Left cardiac atrium (tissue), 4 donors: Measurements from ENCODE around the gene NKG7. TPM values are rescaled to one million over a fixed set of nuclear protein-coding genes. Genes with fewer than 3 reads are reported as not detected.

Experiments
- ATAC-seq, 2 donors: fragments of 200-7000 bp; cut with Tn5 transposase; one replicate each; pipeline ENCODE4 v1.9.1; 2020; ENCODE audit warnings: mild to moderate bottlenecking in 2 of 2, moderate library complexity in 2 of 2
- DNase-seq: peaks from one replicate; pipeline ENCODE4 v3.0.0-alpha.2; 2020
- intact Hi-C, 2 donors: fragments of 100-400 bp; cut with DNase I; formaldehyde crosslinking; loops; one replicate each; pipeline versions ENCODE4 v1.14.1 to v1.15.1; 2022 to 2023
- total RNA-seq, 2 donors: library from RNA; stranded (reverse); fragmentation: NEBNext Ultra II Directional; extraction: Animal tissue kit (Norgen Biotek cat#: 25700); gene quantifications; one replicate each; pipeline ENCODE4 v1.2.1, GENCODE V29; 2021
- donor health status: DM: no; HTN: yes; CAD: no.
- donor health status: DM: no; HTN: yes; CAD: no; lungs with severe emphysema.
- donor health status: DM: yes; HTN: yes; CAD: no.
- donor health status: Dilated cardiomyopathy.

NKG7 gene
- total RNA-seq, 2 donors from 2014 or later: 0.89 to 4.0 TPM

- DNase-seq: peak; percentile 95
- intact Hi-C loops: loop anchor here in 1 of 2 donors (10.0 kb wide), 1 partner anchor 49 kb away; the partner anchor contains the start of gene VSIG10L
- ATAC-seq: peak; percentile 98
Measured at GRCh38 chr19:51394050-51394836, 21.8 kb upstream of the NKG7 start.

DNA sequence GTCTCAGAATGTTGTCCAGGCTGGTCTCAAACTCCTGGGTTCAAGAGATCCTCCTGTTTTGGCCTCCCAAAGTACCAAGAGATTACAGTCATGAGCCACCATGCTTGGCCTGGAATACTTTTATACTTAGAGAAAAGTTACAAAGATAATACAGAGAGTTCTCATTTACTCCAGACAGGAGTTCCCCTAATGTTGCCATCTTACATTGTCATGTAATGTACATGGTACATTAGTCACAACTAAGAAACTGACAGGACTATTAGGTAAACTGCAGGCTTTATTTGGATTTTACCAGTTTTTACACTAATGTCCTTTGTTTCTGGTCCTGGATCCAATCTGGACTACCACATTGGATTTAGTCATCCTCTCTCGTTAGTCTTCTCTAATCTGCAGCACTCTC lies 20.2 kb upstream of the NKG7 start:
- no peak for ATAC-seq
- intact Hi-C loops: loop anchor here in 1 of 2 donors (10.0 kb wide), 1 partner anchor 48 kb away; the partner anchor contains the start of gene VSIG10L
- DNase-seq: no peak

GRCh38 chr19:51391073-51391611 lies 18.7 kb upstream of the NKG7 start:
- intact Hi-C loops: loop anchor here in 1 of 2 donors (10.0 kb wide), 1 partner anchor 46 kb away; the partner anchor contains the start of gene VSIG10L
- ATAC-seq (no peak), DNase-seq (no peak)

DNA sequence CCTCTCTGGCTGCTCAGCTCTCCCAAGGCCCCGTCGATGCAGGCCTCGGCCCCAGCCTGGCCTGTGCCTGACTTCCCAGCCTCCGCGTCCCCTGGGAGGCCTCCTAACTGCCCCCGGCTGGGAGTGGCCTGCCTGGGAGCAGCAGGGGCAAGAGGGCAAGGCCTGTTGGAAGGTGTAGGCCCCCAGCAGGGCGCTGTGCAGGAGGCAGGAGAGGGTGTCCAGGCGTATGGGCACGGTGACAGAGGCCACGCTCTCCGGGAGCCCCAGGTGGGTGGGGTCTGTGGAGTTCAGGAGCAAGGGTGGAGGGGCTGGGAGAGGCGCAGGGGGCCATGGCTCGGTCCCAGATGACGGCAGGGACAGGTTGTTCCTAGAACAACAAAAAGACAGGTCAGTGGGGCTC lies 16.7 kb upstream of the NKG7 start:
- ATAC-seq (no peak), DNase-seq (no peak)
- intact Hi-C loops: no loop called here

- intact Hi-C loops: no loop called here
- DNase-seq: no peak
- no peak for ATAC-seq
Measured at GRCh38 chr19:51387924-51388389, 15.5 kb upstream of the NKG7 start, which contains the start of gene LIM2. LIM2 (minus strand) TSS chr19:51387974; CDS start chr19:51387443, 531 bp downstream.

DNA sequence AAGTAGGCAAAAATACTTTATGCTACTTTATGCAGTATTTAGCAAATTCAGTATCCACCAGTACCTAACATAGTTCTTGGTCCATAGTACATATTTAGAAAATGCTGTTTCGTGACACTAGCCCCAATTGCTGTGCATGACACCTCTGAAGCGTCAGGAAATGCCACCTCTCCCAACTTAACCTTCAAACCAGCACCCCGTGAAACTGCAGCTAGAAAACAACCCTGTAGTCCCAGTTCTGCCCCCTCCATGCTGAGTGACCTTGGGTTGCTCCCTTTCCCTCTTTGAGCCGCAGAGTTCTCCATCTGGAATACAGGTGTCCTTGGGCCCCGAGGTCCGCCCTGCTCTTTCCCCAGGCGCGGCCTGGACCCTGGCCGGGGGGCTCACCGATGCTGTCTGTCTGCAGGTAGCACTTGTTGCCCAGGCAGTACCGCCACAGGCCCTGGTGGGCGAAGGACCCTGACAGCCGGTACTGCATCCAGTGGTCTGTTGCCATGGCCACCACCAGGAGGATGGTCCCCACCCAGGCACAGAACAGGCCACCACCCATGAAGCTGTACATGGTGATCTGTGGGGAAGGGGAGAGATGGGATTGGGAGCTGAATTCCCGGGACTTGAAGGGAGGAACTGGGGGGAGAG lies 14.5 kb upstream of the NKG7 start:
- intact Hi-C loops: no loop called here
- DNase-seq (no peak), ATAC-seq (no peak)

- DNase-seq (no peak), ATAC-seq (no peak)
- intact Hi-C loops: no loop called here
Measured at GRCh38 chr19:51382004-51382403, 9.6 kb upstream of the NKG7 start.

GRCh38 chr19:51380379-51380778 lies 7.9 kb upstream of the NKG7 start:
- intact Hi-C loops: no loop called here
- DNase-seq (no peak), ATAC-seq (no peak)

GRCh38 chr19:51377422-51377821 lies 5.0 kb upstream of the NKG7 start:
- DNase-seq (no peak), ATAC-seq (no peak)
- intact Hi-C loops: no loop called here

GRCh38 chr19:51375504-51376221 lies 3.2 kb upstream of the NKG7 start:
- DNase-seq (no peak), ATAC-seq (no peak)
- intact Hi-C loops: no loop called here

GRCh38 chr19:51372021-51372648 lies 319 bp downstream of the NKG7 start:
- no peak for DNase-seq
- no peak for ATAC-seq
- intact Hi-C loops: no loop called here

DNA sequence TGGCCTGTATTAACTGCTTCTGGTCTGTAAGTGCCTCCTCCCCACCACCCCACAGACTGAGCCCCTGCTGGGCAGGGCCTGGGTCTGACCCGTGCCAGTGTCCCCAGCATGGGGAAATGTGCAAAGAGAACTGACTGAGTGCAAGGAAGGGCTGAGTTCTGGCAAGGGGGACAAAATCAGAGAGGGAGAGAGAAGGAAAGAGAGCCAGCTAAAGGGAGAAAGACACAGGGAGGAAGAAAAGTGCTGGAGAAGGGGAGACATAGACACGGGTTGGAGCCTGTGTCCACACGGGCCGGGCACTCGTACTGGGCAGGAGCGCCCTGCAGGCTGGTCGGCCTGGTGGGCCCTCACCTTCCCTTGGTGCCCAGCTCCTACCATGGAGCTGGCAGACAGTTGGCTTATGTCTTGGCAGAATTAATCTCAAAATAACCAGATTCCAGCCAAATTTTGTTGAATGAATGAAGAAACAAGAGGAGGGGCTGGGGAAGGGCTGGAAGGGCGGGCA lies 1.2 kb downstream of the NKG7 start:
- ATAC-seq (no peak), DNase-seq (no peak)
- intact Hi-C loops: no loop called here

GRCh38 chr19:51370230-51370629 lies 2.2 kb downstream of the NKG7 start:
- intact Hi-C loops: no loop called here
- no peak for DNase-seq
- no peak for ATAC-seq

GRCh38 chr19:51368366-51369282 lies 3.8 kb downstream of the NKG7 start, which contains the start of gene CLDND2:
CLDND2 (minus strand) TSS chr19:51369003; CDS start chr19:51368577, 426 bp downstream.
- DNase-seq (no peak), ATAC-seq (no peak)
- intact Hi-C loops: no loop called here

GRCh38 chr19:51367565-51368365 lies 4.7 kb downstream of the NKG7 start:
- DNase-seq (peak; percentile 99), ATAC-seq (peak; percentile 91 to 93)
- intact Hi-C loops: loop anchor here in 1 of 2 donors (2.0 kb wide), 1 partner anchor 29 kb away; no protein-coding TSS in a partner anchor

DNA sequence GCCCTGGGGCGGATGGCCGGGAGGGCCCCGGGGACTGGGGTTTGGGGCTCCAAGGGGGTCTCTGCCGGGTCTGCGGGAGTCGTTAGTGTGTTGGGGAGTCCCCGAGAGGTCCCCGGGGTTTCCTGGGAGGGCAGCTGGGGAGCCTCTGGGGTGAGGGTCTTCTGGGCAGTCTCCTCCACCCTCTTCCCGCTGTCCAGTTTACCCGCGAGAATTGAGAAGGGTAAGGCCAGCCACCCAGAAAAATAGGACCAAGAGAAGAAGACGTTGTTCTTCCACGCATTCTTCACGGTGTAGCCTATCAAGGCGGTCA lies 5.2 kb downstream of the NKG7 start:
- DNase-seq: no peak

More for the DNA sequence above, 5.2 kb downstream of the NKG7 start:
- no peak for ATAC-seq
- intact Hi-C loops: loop anchor here in 1 of 2 donors (2.0 kb wide), 1 partner anchor 28 kb away; no protein-coding TSS in a partner anchor
